Spleen (tissue), 7 donors: ENCODE measurements around the gene AGPAT3.

Experiments used
- CTCF ChIP-seq, 11 experiments: fragments of 200-600 bp in 7 of 11; fragments of 450-650 bp in 4 of 11; sonication (generic) in 4 of 11; IDR thresholded peaks in 8 of 11; conservative IDR thresholded peaks in 3 of 11; 1 replicate in 7 of 11; 2 replicates in 4 of 11; pipeline versions ENCODE4 v1.4.0 to v1.8.0; 2016 to 2021; ENCODE audit warnings: antibody characterized with exemption in 11 of 11, inconsistent platforms in 4 of 11, mild to moderate bottlenecking in 1 of 11
- POLR2A ChIP-seq, 3 donors: fragments of 450-650 bp; IDR thresholded peaks; one replicate each; pipeline ENCODE4 v1.5.1; 2017; ENCODE audit warnings: antibody characterized with exemption in 3 of 3, mild to moderate bottlenecking in 1 of 3
- POLR2AphosphoS5 ChIP-seq, 3 donors: sonication (generic); formaldehyde crosslinking; IDR thresholded peaks; one replicate each; pipeline ENCODE4 v1.5.1; 2017; ENCODE audit warnings: antibody characterized with exemption in 3 of 3
- donor health status: DM: no; HTN: no; CAD: no; lungs with moderate emphysema.
- donor health status: DM: no; HTN: no; CAD: no.
- donor health status: DM: no; HTN: no; CAD: no.

GRCh38 chr21:43874085-43874805 lies 9.2 kb downstream of the AGPAT3 start:
- TF ChIP-seq CTCF (IDR thresholded peaks at IDR 0.05 in 8 of 11, conservative IDR thresholded peaks at IDR 0.05 in 3 of 11) (no peak), POLR2A (IDR thresholded peaks at IDR 0.05) (no peak), POLR2AphosphoS5 (IDR thresholded peaks at IDR 0.05) (no peak)
